IMR-90 (cell line): ENCODE measurements around the gene C1QTNF12. TPM values are rescaled to one million over a fixed set of nuclear protein-coding genes. Genes with fewer than 3 reads are reported as not detected.

Source experiments
- ATAC-seq: fragments of 200-7000 bp; cut with Tn5 transposase; 2 replicates; pipeline ENCODE4 v1.9.1; 2020; ENCODE audit warnings: low read depth, mild to moderate bottlenecking, moderate library complexity
- BruUV-seq: library from RNA; stranded (reverse); fragments of 400-500 nt; replicated peaks from 2 replicates; lab custom pipeline; 2021; lab: Mats Ljungman, UMichigan
- CTCF ChIA-PET: fragments of 300-600 bp; formaldehyde crosslinking; extraction: SDS; loops from one replicate; lab custom pipeline; 2021; ENCODE audit warnings: antibody characterized with exemption; lab: Yijun Ruan, JAX
- POLR2A ChIA-PET: fragments of 300-600 bp; sonication (Branson Sonifier 250); formaldehyde crosslinking; loops from one replicate; lab custom pipeline; 2022; ENCODE audit warnings: antibody characterized with exemption; ENCODE audit not compliant: unreplicated experiment; lab: Charles Lee
- DNase-seq: peaks from one replicate; pipeline ENCODE4 v3.0.0; 2013
- H2AFZ ChIP-seq: replicated peaks from 2 replicates; pipeline ENCODE3; 2013; ENCODE audit warnings: low read length, mild to moderate bottlenecking; ENCODE audit not compliant: poor library complexity
- H2AK5ac ChIP-seq: 2 replicates; pipeline ENCODE4 v1.6.1; 2013; ENCODE audit warnings: low read depth, low read length, inconsistent platforms
- H2AK9ac ChIP-seq: replicated peaks from 2 replicates; pipeline ENCODE3; 2013; ENCODE audit warnings: mild to moderate bottlenecking, low read depth, low read length, moderate library complexity; ENCODE audit not compliant: poor library complexity
- H2BK120ac ChIP-seq: 2 replicates; pipeline ENCODE4 v1.6.1; 2013; ENCODE audit warnings: low read depth, low read length, inconsistent platforms
- H2BK15ac ChIP-seq: 3 replicates; pipeline ENCODE4 v1.6.1; 2013; ENCODE audit warnings: low read depth, low read length, inconsistent platforms
- H2BK20ac ChIP-seq: 2 replicates; pipeline ENCODE4 v1.6.1; 2013; ENCODE audit warnings: low read depth, mild to moderate bottlenecking, inconsistent platforms, low read length, moderate library complexity
- H2BK5ac ChIP-seq: 2 replicates; pipeline ENCODE4 v1.6.1; 2013; ENCODE audit warnings: mild to moderate bottlenecking, low read depth, low read length, inconsistent platforms; ENCODE audit not compliant: poor library complexity, severe bottlenecking
- H3K14ac ChIP-seq: replicated peaks from 2 replicates; pipeline ENCODE4 v1.6.1; 2013; ENCODE audit warnings: low read depth, low read length, inconsistent platforms
- H3K18ac ChIP-seq: 2 replicates; pipeline ENCODE4 v1.6.1; 2013; ENCODE audit warnings: low read depth, low read length, control low read depth
- H3K23ac ChIP-seq: 2 replicates; pipeline ENCODE4 v1.6.1; 2013; ENCODE audit warnings: low read depth, low read length, inconsistent platforms
- H3K27ac ChIP-seq: 2 replicates; pipeline ENCODE4 v1.5.1; 2013; ENCODE audit warnings: mild to moderate bottlenecking, control low read depth, low read length; ENCODE audit not compliant: insufficient read depth
- H3K27me3 ChIP-seq: 2 replicates; pipeline ENCODE4 v1.6.1; 2013; ENCODE audit warnings: low read length; ENCODE audit not compliant: control insufficient read depth, insufficient read depth
- H3K36me3 ChIP-seq: 2 replicates; pipeline ENCODE4 v1.6.1; 2013; ENCODE audit warnings: low read length, mixed read lengths; ENCODE audit not compliant: control insufficient read depth, insufficient read depth
- H3K4ac ChIP-seq: 2 replicates; pipeline ENCODE4 v1.6.1; 2013; ENCODE audit warnings: low read depth, low read length, inconsistent platforms
- H3K4me1 ChIP-seq: 2 replicates; pipeline ENCODE4 v1.6.1; 2013; ENCODE audit warnings: low read length, mixed read lengths; ENCODE audit not compliant: control insufficient read depth, insufficient read depth
- H3K4me2 ChIP-seq: 2 replicates; pipeline ENCODE4 v1.6.1; 2013; ENCODE audit warnings: low read depth, mild to moderate bottlenecking, control low read depth, low read length, moderate library complexity
- H3K4me3 ChIP-seq: 2 replicates; pipeline ENCODE4 v1.5.1; 2013; ENCODE audit warnings: low read depth, mild to moderate bottlenecking, control low read depth, low read length, moderate library complexity; ENCODE audit not compliant: insufficient read depth
- H3K56ac ChIP-seq: 2 replicates; pipeline ENCODE4 v1.6.1; 2013; ENCODE audit warnings: low read length, inconsistent platforms; ENCODE audit not compliant: insufficient read depth; ENCODE audit errors: extremely low read depth
- H3K79me1 ChIP-seq, 2 experiments: 2 replicates each; pipeline ENCODE4 v1.6.1; 2013; ENCODE audit warnings: low read length in 2 of 2, inconsistent platforms in 1 of 2, low read depth in 1 of 2
- H3K9ac ChIP-seq: 2 replicates; pipeline ENCODE4 v1.6.1; 2013; ENCODE audit warnings: low read depth, low read length, control low read depth
- H3K9me1 ChIP-seq: 2 replicates; pipeline ENCODE4 v1.6.1; 2013; ENCODE audit warnings: low read length, inconsistent platforms; ENCODE audit not compliant: insufficient read depth
- H3K9me3 ChIP-seq: 2 replicates; pipeline ENCODE4 v1.6.1; 2013; ENCODE audit warnings: low read length; ENCODE audit not compliant: control insufficient read depth, insufficient read depth
- H4K20me1 ChIP-seq: 2 replicates; pipeline ENCODE4 v1.6.1; 2013; ENCODE audit warnings: low read length, inconsistent platforms; ENCODE audit not compliant: insufficient read depth
- H4K5ac ChIP-seq: 2 replicates; pipeline ENCODE4 v1.6.1; 2013; ENCODE audit warnings: mild to moderate bottlenecking, low read depth, low read length, control low read depth
- H4K8ac ChIP-seq, 2 experiments: 2 replicates each; pipeline ENCODE4 v1.6.1; 2013; ENCODE audit warnings: low read depth in 2 of 2, low read length in 2 of 2, control low read depth in 1 of 2, inconsistent platforms in 1 of 2
- H4K91ac ChIP-seq: 2 replicates; pipeline ENCODE4 v1.6.1; 2013; ENCODE audit warnings: low read depth, low read length, inconsistent platforms; ENCODE audit not compliant: insufficient read depth
- BHLHE40 ChIP-seq: fragments of 150-350 bp; IDR thresholded peaks from 2 replicates; pipeline ENCODE4 v1.6.1; 2016; ENCODE audit warnings: mild to moderate bottlenecking, low read depth, low read length
- CHD1 ChIP-seq: IDR thresholded peaks from 2 replicates; pipeline ENCODE4 v1.6.1; 2012; ENCODE audit warnings: low read depth, low read length, improper control_type of control experiment
- FOS ChIP-seq: fragments of 150-350 bp; IDR thresholded peaks from 2 replicates; pipeline ENCODE4 v1.6.1; 2016; ENCODE audit warnings: low read depth, low read length
- MAFK ChIP-seq: IDR thresholded peaks from 2 replicates; pipeline ENCODE4 v1.6.1; 2012; ENCODE audit warnings: low read depth, low read length, improper control_type of control experiment
- MXI1 ChIP-seq: IDR thresholded peaks from 2 replicates; pipeline ENCODE4 v1.6.1; 2012; ENCODE audit warnings: low read depth, mild to moderate bottlenecking, low read length, moderate library complexity, borderline replicate concordance
- NFE2L2 ChIP-seq: fragments of 150-350 bp; IDR thresholded peaks from 2 replicates; pipeline ENCODE4 v1.6.1; 2016; ENCODE audit warnings: low read depth, mild to moderate bottlenecking, low read length
- POLR2A ChIP-seq: IDR thresholded peaks from 2 replicates; pipeline ENCODE4 v1.6.1; 2012; ENCODE audit warnings: mild to moderate bottlenecking, low read depth, low read length
- RAD21 ChIP-seq: IDR thresholded peaks from 2 replicates; pipeline ENCODE4 v1.6.1; 2012; ENCODE audit warnings: low read length, improper control_type of control experiment
- RCOR1 ChIP-seq: IDR thresholded peaks from 2 replicates; pipeline ENCODE4 v1.6.1; 2012; ENCODE audit warnings: mild to moderate bottlenecking, low read length, improper control_type of control experiment; ENCODE audit not compliant: insufficient replicate concordance
- SMC3 ChIP-seq: fragments of 150-350 bp; IDR thresholded peaks from 2 replicates; pipeline ENCODE4 v1.6.1; 2016; ENCODE audit warnings: low read depth, mild to moderate bottlenecking, antibody characterized with exemption, low read length, moderate library complexity
- WGBS, 2 experiments: methylation state at CpG; one replicate each; pipeline versions ENCODE4 v1.1.5 to v1.1.7; 2013; ENCODE audit warnings: missing lambda C conversion rate in 2 of 2; ENCODE audit not compliant: insufficient read length in 1 of 2; ENCODE audit errors: extremely low coverage in 2 of 2; 5-methylcytosine and 5-hydroxymethylcytosine counted together
- dilution Hi-C: fragments of 300-500 bp; cut with HindIII; formaldehyde crosslinking; loops from one replicate; pipeline ENCODE4 v1.14.3; 2018; ENCODE audit warnings: low sequenced_read_pairs; ENCODE audit not compliant: unreplicated experiment
- in situ Hi-C: fragments of 300-500 bp; cut with MboI; formaldehyde crosslinking; loops from 3 replicates; pipeline ENCODE4 v1.14.3; 2019; ENCODE audit warnings: low sequenced_read_pairs, inconsistent platforms, mixed read lengths
- intact Hi-C: fragments of 100-400 bp; cut with micrococcal nuclease; formaldehyde crosslinking; loops from 2 replicates; pipeline ENCODE4 v1.10.0; 2022
- polyA plus RNA-seq, 3 experiments: library from polyadenylated mRNA; depleted of rRNA; stranded (reverse); fragments of >200 nt; gene quantifications; 2 replicates each; pipeline ENCODE4 v1.2.3, GENCODE V29; 2012; ENCODE audit warnings: low replicate concordance in 1 of 3
- total RNA-seq: library from RNA; depleted of rRNA; stranded (reverse); fragments of >200 nt; gene quantifications from 2 replicates; pipeline ENCODE4 v1.2.3, GENCODE V29; 2012
- TF ChIP-seq, protein P1 (sequence below): fragments of 150-350 bp; IDR thresholded peaks from 2 replicates; pipeline ENCODE4 v1.6.1; 2017; ENCODE audit warnings: mild to moderate bottlenecking, antibody characterized with exemption, low read length, low read depth
- TF ChIP-seq, protein P2 (sequence below): conservative IDR thresholded peaks from 2 replicates; pipeline ENCODE4 v1.5.1; 2012; ENCODE audit warnings: mild to moderate bottlenecking, low read depth, low read length, improper control_type of control experiment
- TF ChIP-seq, protein P3 (sequence below): fragments of 150-350 bp; IDR thresholded peaks from 2 replicates; pipeline ENCODE4 v1.6.1; 2016; ENCODE audit warnings: low read depth, mild to moderate bottlenecking, low read length, moderate library complexity, borderline replicate concordance

The C1QTNF12 gene
- total and polyA plus RNA-seq, 2 of the 4 experiments (the other 2 are of a cell fraction) = 0.36 to 1.1 TPM

DNA sequence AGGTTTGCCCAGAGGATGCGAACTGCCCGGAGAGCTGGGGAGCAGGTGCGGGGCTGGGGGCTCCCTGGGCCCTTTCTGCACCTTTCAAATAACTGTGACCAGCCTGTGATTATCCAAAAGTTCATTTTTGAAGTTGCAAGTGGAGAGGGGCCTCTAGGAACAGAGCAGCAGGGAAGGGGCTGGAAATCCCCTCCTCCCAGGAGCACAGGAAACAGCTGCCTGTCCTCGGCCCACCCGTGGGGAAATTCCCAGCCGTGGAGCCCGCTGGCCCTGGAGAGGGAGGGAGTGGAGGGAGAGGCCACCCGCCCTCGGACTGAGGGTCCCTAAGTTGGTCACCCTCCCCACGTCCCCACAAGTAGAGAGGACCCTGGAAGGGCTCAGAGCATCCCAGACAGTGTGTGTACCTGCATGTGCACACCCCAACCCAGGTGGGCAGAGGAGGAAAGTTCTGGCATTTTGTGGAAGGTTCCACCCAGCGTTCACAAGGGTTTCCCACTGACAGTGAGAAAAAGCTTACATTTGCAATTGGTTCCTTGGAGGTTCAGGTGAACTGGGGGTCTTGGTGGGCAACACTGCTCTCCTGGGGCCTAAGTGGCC lies 31.3 kb downstream of the C1QTNF12 start:
- peaks cover 4 to 9% of the 10 kb centered on the region in 2 experiments; a peak in 2 of 4 replicates for H3K79me1 ChIP-seq
- DNase-seq = peak; percentile 18
- H3K27ac ChIP-seq = no peak overlapping the region
- in situ Hi-C loops = no loop called here
- no peak overlapping the region for H3K23ac ChIP-seq
- H3K4me3 ChIP-seq = no peak overlapping the region
- dilution Hi-C loops = no loop called here
- no peak overlapping the region for H2BK120ac ChIP-seq
- no peak overlapping the region for H2AK9ac ChIP-seq
- no peak overlapping the region for H2AFZ ChIP-seq
- no peak overlapping the region for H4K91ac ChIP-seq
- H3K9me3 ChIP-seq = no peaks in the 10 kb centered on the region
- no peak overlapping the region for H2BK20ac ChIP-seq
- H4K20me1 ChIP-seq = peaks cover 8% of the 10 kb centered on the region
- ChIA-PET POLR2A (no interaction called here), CTCF (no interaction called here)
- no peak overlapping the region for H4K8ac ChIP-seq
- no peak overlapping the region for H3K4ac ChIP-seq
- no peak overlapping the region for H2AK5ac ChIP-seq
- H3K4me1 ChIP-seq = no peaks in the 10 kb centered on the region
- H3K9me1 ChIP-seq = no peaks in the 10 kb centered on the region
- BruUV-seq = no TSS peak
- H3K9ac ChIP-seq = no peak overlapping the region
- H2BK15ac ChIP-seq = no peak overlapping the region
- H3K14ac ChIP-seq = no peak overlapping the region
- H3K18ac ChIP-seq = no peak overlapping the region
- no peak for ATAC-seq
- no peak overlapping the region for H3K4me2 ChIP-seq
- H3K36me3 ChIP-seq = peaks cover 37% of the 10 kb centered on the region
- no CpG with 5 or more reads among the region's 11 CpGs for WGBS, 2 experiments
- TF ChIP-seq, protein P1, sequence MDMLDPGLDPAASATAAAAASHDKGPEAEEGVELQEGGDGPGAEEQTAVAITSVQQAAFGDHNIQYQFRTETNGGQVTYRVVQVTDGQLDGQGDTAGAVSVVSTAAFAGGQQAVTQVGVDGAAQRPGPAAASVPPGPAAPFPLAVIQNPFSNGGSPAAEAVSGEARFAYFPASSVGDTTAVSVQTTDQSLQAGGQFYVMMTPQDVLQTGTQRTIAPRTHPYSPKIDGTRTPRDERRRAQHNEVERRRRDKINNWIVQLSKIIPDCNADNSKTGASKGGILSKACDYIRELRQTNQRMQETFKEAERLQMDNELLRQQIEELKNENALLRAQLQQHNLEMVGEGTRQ = no peak
- no peak for TF ChIP-seq BHLHE40
- no peak for TF ChIP-seq RCOR1
- TF ChIP-seq POLR2A = no peak
- TF ChIP-seq RAD21 = no peak
- TF ChIP-seq FOS = no peak
- no peak for TF ChIP-seq SMC3
- TF ChIP-seq, protein P2, sequence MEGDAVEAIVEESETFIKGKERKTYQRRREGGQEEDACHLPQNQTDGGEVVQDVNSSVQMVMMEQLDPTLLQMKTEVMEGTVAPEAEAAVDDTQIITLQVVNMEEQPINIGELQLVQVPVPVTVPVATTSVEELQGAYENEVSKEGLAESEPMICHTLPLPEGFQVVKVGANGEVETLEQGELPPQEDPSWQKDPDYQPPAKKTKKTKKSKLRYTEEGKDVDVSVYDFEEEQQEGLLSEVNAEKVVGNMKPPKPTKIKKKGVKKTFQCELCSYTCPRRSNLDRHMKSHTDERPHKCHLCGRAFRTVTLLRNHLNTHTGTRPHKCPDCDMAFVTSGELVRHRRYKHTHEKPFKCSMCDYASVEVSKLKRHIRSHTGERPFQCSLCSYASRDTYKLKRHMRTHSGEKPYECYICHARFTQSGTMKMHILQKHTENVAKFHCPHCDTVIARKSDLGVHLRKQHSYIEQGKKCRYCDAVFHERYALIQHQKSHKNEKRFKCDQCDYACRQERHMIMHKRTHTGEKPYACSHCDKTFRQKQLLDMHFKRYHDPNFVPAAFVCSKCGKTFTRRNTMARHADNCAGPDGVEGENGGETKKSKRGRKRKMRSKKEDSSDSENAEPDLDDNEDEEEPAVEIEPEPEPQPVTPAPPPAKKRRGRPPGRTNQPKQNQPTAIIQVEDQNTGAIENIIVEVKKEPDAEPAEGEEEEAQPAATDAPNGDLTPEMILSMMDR = no peak
- TF ChIP-seq, protein P3, sequence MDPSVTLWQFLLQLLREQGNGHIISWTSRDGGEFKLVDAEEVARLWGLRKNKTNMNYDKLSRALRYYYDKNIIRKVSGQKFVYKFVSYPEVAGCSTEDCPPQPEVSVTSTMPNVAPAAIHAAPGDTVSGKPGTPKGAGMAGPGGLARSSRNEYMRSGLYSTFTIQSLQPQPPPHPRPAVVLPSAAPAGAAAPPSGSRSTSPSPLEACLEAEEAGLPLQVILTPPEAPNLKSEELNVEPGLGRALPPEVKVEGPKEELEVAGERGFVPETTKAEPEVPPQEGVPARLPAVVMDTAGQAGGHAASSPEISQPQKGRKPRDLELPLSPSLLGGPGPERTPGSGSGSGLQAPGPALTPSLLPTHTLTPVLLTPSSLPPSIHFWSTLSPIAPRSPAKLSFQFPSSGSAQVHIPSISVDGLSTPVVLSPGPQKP = no peak
- no peak for TF ChIP-seq CHD1
- TF ChIP-seq MAFK = no peak
- no peak for TF ChIP-seq NFE2L2
- no peak for TF ChIP-seq MXI1
- no peaks in the 10 kb centered on the region for H3K27me3 ChIP-seq
- H4K5ac ChIP-seq = no peak overlapping the region
- intact Hi-C loops = no loop called here
- H3K56ac ChIP-seq = no peak overlapping the region
- no peak overlapping the region for H2BK5ac ChIP-seq
